HCT116 (cell line): ENCODE data around the gene HHAT.

ENCODE experiments used
- ELF1 ChIP-seq: IDR thresholded peaks from 2 replicates; pipeline ENCODE4 v1.6.1; 2012; ENCODE audit warnings: low read depth, borderline replicate concordance
- EZH2phosphoT487 ChIP-seq: fragments of 200-600 bp; IDR thresholded peaks from 2 replicates; pipeline ENCODE4 v1.6.1; 2018; ENCODE audit warnings: antibody characterized with exemption, borderline replicate concordance
- POLR2A ChIP-seq: IDR thresholded peaks from 2 replicates; pipeline ENCODE4 v1.7.0; 2011; ENCODE audit warnings: borderline replicate concordance; ENCODE audit not compliant: insufficient read depth, insufficient read length; ENCODE audit errors: extremely low read depth
- SP1 ChIP-seq: IDR thresholded peaks from 2 replicates; pipeline ENCODE4 v1.6.1; 2012; ENCODE audit warnings: low read depth
- ZBTB33 ChIP-seq: IDR thresholded peaks from 2 replicates; pipeline ENCODE4 v1.6.1; 2011; ENCODE audit warnings: mild to moderate bottlenecking, low read length, moderate library complexity; ENCODE audit not compliant: insufficient replicate concordance; ENCODE audit errors: extremely low read depth
- ZFX ChIP-seq: fragments of 450-650 bp; IDR thresholded peaks from 2 replicates; pipeline ENCODE4 v1.6.1; 2017
- ZNF274 ChIP-seq: fragments of 200-500 bp; sonication (Bioruptor generic); IDR thresholded peaks from 2 replicates; pipeline ENCODE4 v1.6.1; 2014; ENCODE audit warnings: mild to moderate bottlenecking, low read depth, low read length, inconsistent platforms
- TF ChIP-seq, protein P1 (sequence below), 3 experiments: fragments of 200-600 bp in 1 of 3; sonication (generic) in 1 of 3; IDR thresholded peaks in 2 of 3; conservative IDR thresholded peaks in 1 of 3; 2 replicates each; pipeline ENCODE4 v1.5.1; 2012 to 2017; ENCODE audit warnings: low read depth in 2 of 3, low read length in 2 of 3, antibody characterized with exemption in 1 of 3, borderline replicate concordance in 1 of 3, control low read depth in 1 of 3, mild to moderate bottlenecking in 1 of 3, mixed read lengths in 1 of 3, mixed run types in 1 of 3, moderate library complexity in 1 of 3; ENCODE audit not compliant: insufficient read depth in 1 of 3
- TF ChIP-seq, protein P2 (sequence below): IDR thresholded peaks from 2 replicates; pipeline ENCODE4 v1.6.1; 2012

DNA sequence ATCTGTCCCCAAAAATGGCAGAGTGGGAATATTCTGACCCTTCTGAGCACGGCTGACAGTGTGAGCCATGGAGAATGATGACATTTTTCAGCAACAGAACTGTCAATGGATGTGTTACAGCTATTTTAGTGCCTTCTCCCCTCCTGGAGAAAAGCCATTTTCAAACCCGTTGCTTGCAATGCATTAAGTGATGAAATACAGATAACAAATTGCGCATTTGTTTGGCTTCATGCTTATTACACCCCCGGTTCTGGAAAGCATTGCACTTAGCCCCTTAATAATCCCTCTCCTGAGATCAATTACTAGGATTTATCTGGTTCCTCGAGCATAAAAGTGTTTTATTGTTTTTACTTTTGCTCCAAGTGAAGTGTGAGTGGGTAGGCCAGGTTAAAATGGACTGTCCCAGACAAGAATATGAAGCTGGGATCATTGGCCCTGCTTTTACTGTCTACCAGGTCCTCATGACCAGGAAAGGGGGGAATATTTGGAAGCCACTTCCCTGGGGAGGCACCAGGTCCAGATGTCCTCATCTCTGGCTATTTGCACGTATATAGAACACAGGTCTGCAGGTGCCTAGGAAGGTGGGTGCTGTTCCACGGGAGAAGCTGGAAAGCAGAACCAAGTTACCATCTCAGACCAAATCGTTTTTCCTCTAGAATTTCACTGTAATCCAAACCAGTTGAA is 37.5 kb upstream of the HHAT start:
- TF ChIP-seq, protein P1, sequence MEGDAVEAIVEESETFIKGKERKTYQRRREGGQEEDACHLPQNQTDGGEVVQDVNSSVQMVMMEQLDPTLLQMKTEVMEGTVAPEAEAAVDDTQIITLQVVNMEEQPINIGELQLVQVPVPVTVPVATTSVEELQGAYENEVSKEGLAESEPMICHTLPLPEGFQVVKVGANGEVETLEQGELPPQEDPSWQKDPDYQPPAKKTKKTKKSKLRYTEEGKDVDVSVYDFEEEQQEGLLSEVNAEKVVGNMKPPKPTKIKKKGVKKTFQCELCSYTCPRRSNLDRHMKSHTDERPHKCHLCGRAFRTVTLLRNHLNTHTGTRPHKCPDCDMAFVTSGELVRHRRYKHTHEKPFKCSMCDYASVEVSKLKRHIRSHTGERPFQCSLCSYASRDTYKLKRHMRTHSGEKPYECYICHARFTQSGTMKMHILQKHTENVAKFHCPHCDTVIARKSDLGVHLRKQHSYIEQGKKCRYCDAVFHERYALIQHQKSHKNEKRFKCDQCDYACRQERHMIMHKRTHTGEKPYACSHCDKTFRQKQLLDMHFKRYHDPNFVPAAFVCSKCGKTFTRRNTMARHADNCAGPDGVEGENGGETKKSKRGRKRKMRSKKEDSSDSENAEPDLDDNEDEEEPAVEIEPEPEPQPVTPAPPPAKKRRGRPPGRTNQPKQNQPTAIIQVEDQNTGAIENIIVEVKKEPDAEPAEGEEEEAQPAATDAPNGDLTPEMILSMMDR (IDR thresholded peaks at IDR 0.05 in 2 of 3, conservative IDR thresholded peaks at IDR 0.05 in 1 of 3; ENCODE audit: borderline replicate concordance in 1 of 3, insufficient read depth in 1 of 3, low read depth in 2 of 3, low read length in 2 of 3): no peak
- TF ChIP-seq POLR2A: no peak
- no peak for TF ChIP-seq SP1
- no peak for TF ChIP-seq ZBTB33
- TF ChIP-seq EZH2phosphoT487: no peak
- TF ChIP-seq ZFX: no peak
- TF ChIP-seq ZNF274: no peak
- TF ChIP-seq, protein P2, sequence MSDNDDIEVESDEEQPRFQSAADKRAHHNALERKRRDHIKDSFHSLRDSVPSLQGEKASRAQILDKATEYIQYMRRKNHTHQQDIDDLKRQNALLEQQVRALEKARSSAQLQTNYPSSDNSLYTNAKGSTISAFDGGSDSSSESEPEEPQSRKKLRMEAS: no peak
- TF ChIP-seq ELF1: no peak
